Thoracic aorta endothelial cell (primary cell): Measurements from ENCODE around the gene BCAM. TPM values are rescaled to one million over a fixed set of nuclear protein-coding genes. Genes with fewer than 3 reads are reported as not detected.

ENCODE experiments used
- small RNA-seq: library from RNA; depleted of rRNA; stranded (forward); fragments of <200 nt; gene quantifications from one replicate; pipeline ENCODE3, GENCODE V24; 2012
- total RNA-seq: library from RNA; depleted of rRNA; stranded (reverse); fragments of >200 nt; gene quantifications from 2 replicates; pipeline ENCODE4 v1.2.3, GENCODE V29; 2012

The BCAM gene
- 14.5 and 27.0 TPM in 2 replicates for total RNA-seq

GRCh38 chr19:44808463-44809371 lies at the start of gene BCAM:
Gene BCAM (plus strand): TSS chr19:44809103. CDS start chr19:44809125, 22 bp downstream.

GRCh38 chr19:44777715-44778347 lies 31.1 kb upstream of the BCAM start, which contains the start of gene CBLC:
Gene CBLC (plus strand): TSS chr19:44777890. CDS start chr19:44777932, 42 bp downstream.

GRCh38 chr19:44845612-44846454 lies 36.9 kb downstream of the BCAM start, which contains the start of gene NECTIN2:
Gene NECTIN2 (plus strand): TSS chr19:44846297. CDS start chr19:44846526, 229 bp downstream.

Small RNA genes within 50 kb of the gene (small RNA-seq; reads per million reads assigned to genes)
- gene RF00156, result not detected

Other genes starting within 250 kb of the BCAM start
- not detected in 2 replicates for gene IGSF23, start 195.5 kb upstream of the BCAM start, total RNA-seq
- gene PVR, start 165.2 kb upstream of the BCAM start, total RNA-seq, result 149 and 155 TPM in 2 replicates
- 3.2 and 3.9 TPM in 2 replicates for gene CEACAM19, start 137.6 kb upstream of the BCAM start, total RNA-seq
- not detected in 2 replicates for gene CEACAM16, start 110.0 kb upstream of the BCAM start, total RNA-seq
- gene BCL3, start 60.4 kb upstream of the BCAM start, total RNA-seq, result 5.5 and 7.7 TPM in 2 replicates
- gene CBLC, start 31.2 kb upstream of the BCAM start, total RNA-seq, result not detected in 2 replicates
- gene NECTIN2, start 37.2 kb downstream of the BCAM start, total RNA-seq, result 89.5 and 108 TPM in 2 replicates
- 57.4 and 71.2 TPM in 2 replicates for gene TOMM40, start 82.2 kb downstream of the BCAM start, total RNA-seq
- 0.40 and 0.65 TPM in 2 replicates for gene APOE, start 96.7 kb downstream of the BCAM start, total RNA-seq
- gene APOC1, start 105.5 kb downstream of the BCAM start, total RNA-seq, result 0.66 and 1.2 TPM in 2 replicates
- not detected in 2 replicates for gene APOC4, start 133.1 kb downstream of the BCAM start, total RNA-seq
- not detected in 2 replicates for gene APOC2, start 136.9 kb downstream of the BCAM start, total RNA-seq
- 43.8 and 54.0 TPM in 2 replicates for gene CLPTM1, start 146.3 kb downstream of the BCAM start, total RNA-seq
- 4.8 and 6.7 TPM in 2 replicates for gene RELB, start 192.4 kb downstream of the BCAM start, total RNA-seq
- 22.2 and 25.1 TPM in 2 replicates for gene CLASRP, start 229.9 kb downstream of the BCAM start, total RNA-seq